PC-3 (cell line): ENCODE measurements around the gene BCAS3.

Experiments used
- EZH2 ChIP-seq: fragments of 300-600 bp; sonication (generic); IDR thresholded peaks from one replicate; pipeline ENCODE4 v1.6.1; 2017; ENCODE audit warnings: antibody characterized with exemption, mild to moderate bottlenecking, low read length; ENCODE audit not compliant: unreplicated experiment
- EZH2phosphoT487 ChIP-seq: fragments of 300-600 bp; sonication (generic); IDR thresholded peaks from 2 replicates; pipeline ENCODE4 v1.6.1; 2018; ENCODE audit warnings: mild to moderate bottlenecking, antibody characterized with exemption, low read length, borderline replicate concordance

DNA sequence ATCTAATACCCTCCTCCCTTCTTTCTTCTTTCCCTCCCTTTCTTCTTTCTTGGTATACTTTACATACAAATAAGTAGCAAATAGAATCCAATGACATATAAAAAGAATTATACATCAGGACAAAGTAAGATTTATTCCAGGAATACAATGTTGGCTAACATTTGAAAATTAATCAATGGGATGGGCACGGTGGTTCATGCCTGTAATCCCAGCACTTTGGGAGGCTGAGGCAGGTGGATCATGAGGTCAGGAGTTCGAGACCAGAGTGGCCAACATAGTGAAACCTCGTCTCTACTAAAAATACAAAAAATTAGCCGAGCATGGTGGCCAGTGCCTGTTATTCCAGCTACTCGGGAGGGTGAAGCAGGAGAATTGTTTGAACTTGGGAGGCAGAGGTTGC is 72.1 kb downstream of the BCAS3 start:
- TF ChIP-seq EZH2 = no peak
- TF ChIP-seq EZH2phosphoT487 = no peak
